Lower leg skin (tissue), 3 donors: ENCODE data around the gene ARL5C.

Experiments
- CTCF ChIP-seq, 3 donors: fragments of 450-650 bp; IDR thresholded peaks; one replicate each; pipeline ENCODE4 v1.5.1; 2016; ENCODE audit warnings: antibody characterized with exemption in 3 of 3, mild to moderate bottlenecking in 3 of 3, moderate library complexity in 2 of 3
- POLR2A ChIP-seq, 2 donors: fragments of 450-650 bp; IDR thresholded peaks; one replicate each; pipeline ENCODE4 v1.6.1; 2016 to 2017; ENCODE audit warnings: antibody characterized with exemption in 2 of 2, mild to moderate bottlenecking in 1 of 2, moderate library complexity in 1 of 2

- TF ChIP-seq CTCF (IDR thresholded peaks at IDR 0.05) (no peak), POLR2A (IDR thresholded peaks at IDR 0.05) (no peak)
These were observed 7.1 kb upstream of the ARL5C start for GRCh38 chr17:39173080-39173479.
